A673 (cell line): ENCODE data around the gene FAM13A. TPM values are rescaled to one million over a fixed set of nuclear protein-coding genes. Genes with fewer than 3 reads are reported as not detected.

Experiments used
- BruUV-seq: library from RNA; stranded (reverse); fragments of 400-500 nt; replicated peaks from 2 replicates; lab custom pipeline; 2021; lab: Mats Ljungman, UMichigan
- CTCF ChIA-PET: fragments of 300-600 bp; sonication (Branson Sonifier 250); formaldehyde crosslinking; loops from one replicate; lab custom pipeline; 2022; ENCODE audit warnings: antibody characterized with exemption; lab: Charles Lee
- POLR2A ChIA-PET: fragments of 300-600 bp; sonication (Branson Sonifier 250); formaldehyde crosslinking; loops from one replicate; lab custom pipeline; 2022; ENCODE audit warnings: antibody characterized with exemption; ENCODE audit not compliant: low non-redundant PET; lab: Charles Lee
- DNase-seq: peaks from one replicate; pipeline ENCODE4 v3.0.0-alpha.2; 2015; ENCODE audit warnings: low spot score
- H3K27ac ChIP-seq: fragments of 200-600 bp; sonication (generic); 2 replicates; pipeline ENCODE4 v1.5.1; 2016; ENCODE audit warnings: mixed run types, low read depth, mild to moderate bottlenecking, mixed read lengths, antibody characterized with exemption, low read length; ENCODE audit not compliant: poor library complexity, severe bottlenecking
- H3K27me3 ChIP-seq: fragments of 200-600 bp; sonication (generic); replicated peaks from 2 replicates; pipeline ENCODE4 v1.6.1; 2017; ENCODE audit warnings: mixed run types, low read depth, mild to moderate bottlenecking, mixed read lengths, antibody characterized with exemption, low read length; ENCODE audit not compliant: insufficient read depth, poor library complexity
- H3K36me3 ChIP-seq: fragments of 200-600 bp; sonication (generic); 2 replicates; pipeline ENCODE4 v1.6.1; 2016; ENCODE audit warnings: mixed run types, mild to moderate bottlenecking, mixed read lengths, antibody characterized with exemption, low read length; ENCODE audit not compliant: insufficient read depth, poor library complexity, severe bottlenecking
- H3K4me1 ChIP-seq: fragments of 200-600 bp; sonication (generic); 2 replicates; pipeline ENCODE4 v1.6.1; 2017; ENCODE audit warnings: mixed run types, mild to moderate bottlenecking, mixed read lengths, antibody characterized with exemption, low read length; ENCODE audit not compliant: insufficient read depth, poor library complexity, severe bottlenecking
- H3K4me3 ChIP-seq: fragments of 200-600 bp; sonication (generic); 2 replicates; pipeline ENCODE4 v1.5.1; 2016; ENCODE audit warnings: low read depth, mixed run types, mild to moderate bottlenecking, mixed read lengths, low read length; ENCODE audit not compliant: poor library complexity, severe bottlenecking
- H3K9me3 ChIP-seq: fragments of 200-600 bp; sonication (generic); 2 replicates; pipeline ENCODE4 v1.6.1; 2016; ENCODE audit warnings: mixed run types, low read depth, mild to moderate bottlenecking, mixed read lengths, antibody characterized with exemption, low read length; ENCODE audit not compliant: poor library complexity, severe bottlenecking
- CTCF ChIP-seq: fragments of 300-800, 200-600 bp; sonication (generic); conservative IDR thresholded peaks from 2 replicates; pipeline ENCODE4 v1.5.1; 2017; ENCODE audit warnings: low read depth, mild to moderate bottlenecking, antibody characterized with exemption, low read length, moderate library complexity, mixed read lengths
- EZH2 ChIP-seq: fragments of 200-600 bp; sonication (generic); IDR thresholded peaks from 2 replicates; pipeline ENCODE4 v1.6.1; 2017; ENCODE audit warnings: borderline replicate concordance, low read depth, mild to moderate bottlenecking, mixed read lengths, antibody characterized with exemption, low read length; ENCODE audit not compliant: poor library complexity, severe bottlenecking
- intact Hi-C: fragments of 100-400 bp; cut with micrococcal nuclease; formaldehyde crosslinking; loops from one replicate; pipeline ENCODE4 v1.10.0; 2022; ENCODE audit not compliant: unreplicated experiment
- total RNA-seq: library from RNA; stranded (reverse); gene quantifications from 2 replicates; pipeline ENCODE4 v1.2.3, GENCODE V29; 2021

FAM13A gene
- total RNA-seq, 1 experiment from 2014 or later: 15.5 TPM

DNA sequence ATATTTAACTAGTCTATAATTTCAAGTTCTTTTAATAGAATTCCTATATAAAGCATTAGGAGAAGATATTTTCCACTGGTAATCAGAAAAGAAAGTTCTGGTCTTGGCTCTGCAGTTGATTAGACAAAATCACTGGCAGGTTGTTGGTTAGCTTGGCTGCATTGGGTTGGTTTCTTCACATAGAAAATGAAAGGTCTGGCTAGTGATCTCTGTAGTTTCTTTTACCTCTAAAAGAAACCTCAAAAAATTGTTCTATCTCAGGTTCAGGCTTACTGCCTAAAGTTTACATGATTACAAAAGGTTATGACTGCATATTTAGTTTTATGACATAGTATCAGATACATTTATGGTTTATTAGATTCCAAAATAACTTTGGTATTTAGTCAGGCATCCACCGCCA, 263.5 kb downstream of the FAM13A start:
- POLR2A ChIA-PET: no interaction called here
- no peak overlapping the region for H3K4me3 ChIP-seq
- no peak for DNase-seq
- no peaks in the 10 kb centered on the region for H3K4me1 ChIP-seq
- intact Hi-C loops: no loop called here
- BruUV-seq: no TSS peak
- no peak overlapping the region for H3K27ac ChIP-seq
- CTCF ChIA-PET: no interaction called here
- H3K27me3 ChIP-seq: no peaks in the 10 kb centered on the region
- TF ChIP-seq CTCF (no peak), EZH2 (no peak)
- H3K9me3 ChIP-seq: no peaks in the 10 kb centered on the region
- no peaks in the 10 kb centered on the region for H3K36me3 ChIP-seq

DNA sequence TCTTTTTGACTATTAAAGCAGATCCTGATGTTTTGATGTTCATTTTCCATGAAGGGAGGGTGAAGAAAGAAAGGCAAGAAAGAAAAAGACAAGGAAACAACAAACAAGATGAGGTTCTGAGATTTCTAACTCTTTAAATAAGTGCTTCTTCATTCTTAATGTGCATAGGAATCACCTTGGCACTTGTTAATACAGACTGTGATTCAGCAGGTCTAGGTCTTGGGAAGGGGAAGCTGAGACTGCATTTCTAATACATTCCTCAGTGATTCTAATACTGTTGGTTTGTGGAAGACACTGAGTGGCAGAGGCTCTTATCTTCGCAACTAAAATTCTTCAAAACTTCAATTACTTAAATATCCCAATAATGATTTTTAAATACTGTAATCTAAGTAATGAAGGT, 264.2 kb downstream of the FAM13A start:
- POLR2A ChIA-PET: no interaction called here
- CTCF ChIA-PET: no interaction called here
- Histone ChIP-seq H3K27me3 (no peaks in the 10 kb centered on the region), H3K4me3 (no peak overlapping the region), H3K36me3 (no peaks in the 10 kb centered on the region), H3K27ac (no peak overlapping the region), H3K9me3 (no peaks in the 10 kb centered on the region), H3K4me1 (no peaks in the 10 kb centered on the region)
- intact Hi-C loops: no loop called here
- TF ChIP-seq EZH2: no peak
- no peak for TF ChIP-seq CTCF
- BruUV-seq: no TSS peak
- DNase-seq: no peak

GRCh38 chr4:88792268-88792781, 264.7 kb downstream of the FAM13A start:
- Histone ChIP-seq H3K27ac (no peak overlapping the region), H3K27me3 (no peaks in the 10 kb centered on the region), H3K4me3 (no peak overlapping the region), H3K9me3 (no peaks in the 10 kb centered on the region), H3K4me1 (no peaks in the 10 kb centered on the region), H3K36me3 (peaks cover under 1% of the 10 kb centered on the region)
- no TSS peak for BruUV-seq
- no peak for DNase-seq
- no peak for TF ChIP-seq EZH2
- TF ChIP-seq CTCF: no peak
- intact Hi-C loops: no loop called here
- POLR2A ChIA-PET: no interaction called here
- CTCF ChIA-PET: no interaction called here
